HepG2 (cell line): ENCODE results near the gene THRB. TPM values are rescaled to one million over a fixed set of nuclear protein-coding genes. Genes with fewer than 3 reads are reported as not detected.
A peak's percentile ranks its signal among the peaks of the same experiment; 100 is the strongest.

Source experiments
- ATAD3A ChIP-seq: sonication (generic); formaldehyde crosslinking; IDR thresholded peaks from 2 replicates; pipeline ENCODE4 v1.4.0; 2020; ENCODE audit warnings: missing genetic modification reagents
- DNMT1 ChIP-seq: sonication (generic); formaldehyde crosslinking; IDR thresholded peaks from 2 replicates; pipeline ENCODE4 v1.5.1; 2020; ENCODE audit warnings: mild to moderate bottlenecking, missing genetic modification reagents
- E2F1 ChIP-seq: sonication (generic); formaldehyde crosslinking; IDR thresholded peaks from 2 replicates; pipeline ENCODE4 v1.5.0; 2020; ENCODE audit warnings: missing genetic modification reagents
- HMG20A ChIP-seq: IDR thresholded peaks from 2 replicates; pipeline ENCODE4 v1.6.1; 2016; ENCODE audit warnings: borderline replicate concordance
- IRF1 ChIP-seq: sonication (generic); formaldehyde crosslinking; IDR thresholded peaks from 2 replicates; pipeline ENCODE4 v1.4.0; 2020; ENCODE audit warnings: low read depth, mild to moderate bottlenecking, missing genetic modification reagents
- KDM4B ChIP-seq: sonication (generic); formaldehyde crosslinking; IDR thresholded peaks from 2 replicates; pipeline ENCODE4 v1.4.0; 2020; ENCODE audit warnings: missing genetic modification reagents
- KLF15 ChIP-seq: sonication (generic); formaldehyde crosslinking; IDR thresholded peaks from 2 replicates; pipeline ENCODE4 v1.8.1; 2023; ENCODE audit warnings: borderline replicate concordance, mild to moderate bottlenecking, inconsistent platforms, missing genetic modification reagents, mixed read lengths
- KLF6 ChIP-seq: IDR thresholded peaks from 2 replicates; pipeline ENCODE4 v1.8.0; 2016; ENCODE audit warnings: missing biosample characterization, missing genetic modification reagents
- KLF9 ChIP-seq: IDR thresholded peaks from 2 replicates; pipeline ENCODE4 v1.6.1; 2016; ENCODE audit warnings: low read depth
- MED8 ChIP-seq: sonication (generic); formaldehyde crosslinking; IDR thresholded peaks from 2 replicates; pipeline ENCODE4 v1.8.1; 2023; ENCODE audit warnings: mild to moderate bottlenecking, missing genetic modification reagents; ENCODE audit not compliant: insufficient replicate concordance
- MYNN ChIP-seq: sonication (generic); formaldehyde crosslinking; IDR thresholded peaks from 2 replicates; pipeline ENCODE4 v1.4.0; 2020; ENCODE audit warnings: mild to moderate bottlenecking, low read depth, missing genetic modification reagents
- TBP ChIP-seq: sonication (generic); formaldehyde crosslinking; IDR thresholded peaks from 2 replicates; pipeline ENCODE4 v1.5.0; 2020; ENCODE audit warnings: missing genetic modification reagents
- XRCC5 ChIP-seq: fragments of 200-400 bp; formaldehyde crosslinking; optimal IDR thresholded peaks from 2 replicates; pipeline ENCODE3; 2017; ENCODE audit warnings: mild to moderate bottlenecking, low read length
- ZC3H4 ChIP-seq: sonication (generic); formaldehyde crosslinking; IDR thresholded peaks from 2 replicates; pipeline ENCODE4 v1.4.0; 2020; ENCODE audit warnings: missing genetic modification reagents, borderline replicate concordance
- ZNF121 ChIP-seq: sonication (generic); formaldehyde crosslinking; IDR thresholded peaks from 2 replicates; pipeline ENCODE4 v1.5.0; 2020; ENCODE audit warnings: mild to moderate bottlenecking, missing genetic modification reagents
- ZNF20 ChIP-seq: sonication (generic); formaldehyde crosslinking; IDR thresholded peaks from 2 replicates; pipeline ENCODE4 v1.4.0; 2020; ENCODE audit warnings: mild to moderate bottlenecking, moderate library complexity, missing genetic modification reagents
- ZNF333 ChIP-seq: sonication (generic); formaldehyde crosslinking; IDR thresholded peaks from 2 replicates; pipeline ENCODE4 v1.4.0; 2020; ENCODE audit warnings: mild to moderate bottlenecking, missing genetic modification reagents, borderline replicate concordance
- ZNF382 ChIP-seq: sonication (generic); formaldehyde crosslinking; IDR thresholded peaks from 2 replicates; pipeline ENCODE4 v1.5.0; 2020; ENCODE audit warnings: missing genetic modification reagents, mild to moderate bottlenecking, borderline replicate concordance
- ZNF792 ChIP-seq: IDR thresholded peaks from 2 replicates; pipeline ENCODE4 v1.6.1; 2016
- polyA plus RNA-seq, 8 experiments: library from polyadenylated mRNA; depleted of rRNA in 3 of 8; stranded (reverse) in 7 of 8; unstranded in 1 of 8; fragments of >200 nt; fragmentation: Illumina TruSeq in 4 of 8; extraction: Trizol in 4 of 8; gene quantifications; 2 replicates each; pipeline versions ENCODE4 v1.2.1 to v1.2.3, GENCODE V29; 2011 to 2016; ENCODE audit warnings: low read depth in 4 of 8, missing spikeins in 1 of 8, mixed read lengths in 1 of 8; ENCODE audit not compliant: insufficient read depth in 1 of 8
- total RNA-seq, 5 experiments: library from RNA; depleted of rRNA; stranded (reverse); fragments of >200 nt; fragmentation: Illumina TruSeq; extraction: Trizol; gene quantifications; 2 replicates each; pipeline ENCODE4 v1.2.3, GENCODE V29; 2016; ENCODE audit warnings: low read depth in 1 of 5
- TF ChIP-seq, protein P1 (sequence below): sonication (generic); formaldehyde crosslinking; IDR thresholded peaks from 2 replicates; pipeline ENCODE4 v1.4.0; 2020; ENCODE audit warnings: missing genetic modification reagents
- TF ChIP-seq, protein P2 (sequence below): sonication (generic); formaldehyde crosslinking; IDR thresholded peaks from 2 replicates; pipeline ENCODE4 v1.4.0; 2020; ENCODE audit warnings: missing genetic modification reagents

The THRB gene
- total and polyA plus RNA-seq, 2 of the 13 experiments (the other 11 are each of a cell fraction or from before 2014, with no cell fraction given): 4.7 to 22.7 TPM

DNA sequence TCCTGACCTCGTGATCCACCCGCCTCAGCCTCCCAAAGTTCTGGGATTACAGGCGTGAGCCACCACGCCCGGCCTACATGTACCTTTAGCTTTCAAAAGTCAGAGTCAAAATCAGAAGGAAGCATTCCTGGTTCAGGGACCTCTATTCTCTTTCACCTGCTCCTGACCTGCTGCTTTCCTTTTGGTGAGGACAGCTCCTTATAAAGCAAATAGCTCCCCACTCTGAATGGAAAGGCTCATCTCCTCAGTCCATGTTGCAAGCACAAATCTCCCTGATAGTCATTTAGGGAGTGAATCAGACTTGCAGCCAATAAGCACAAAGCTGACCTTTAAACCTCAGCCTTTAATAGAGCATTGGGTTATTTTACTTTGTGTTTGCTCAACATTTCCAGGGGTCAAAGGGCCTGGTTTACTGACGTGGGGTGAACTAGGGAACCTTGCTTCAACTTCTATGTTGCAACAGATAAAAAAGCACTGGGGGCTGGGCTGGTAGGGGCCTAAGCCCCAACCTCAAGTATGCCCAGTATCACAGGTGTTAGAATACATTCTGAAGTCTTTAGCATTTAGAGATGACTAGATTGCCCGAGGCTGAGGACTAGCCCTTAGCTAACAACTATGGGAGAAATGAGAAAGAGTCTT is 43.1 kb downstream of the THRB start (continued):
- TF ChIP-seq IRF1 (CRISPR knock-in tag): no peak
- peak; percentile 97 for TF ChIP-seq HMG20A (CRISPR knock-in tag)
- 0 out of 2 replicates have a peak, but pooled peaks have one; percentile 28 for TF ChIP-seq TBP (CRISPR knock-in tag)
- TF ChIP-seq, protein P1, sequence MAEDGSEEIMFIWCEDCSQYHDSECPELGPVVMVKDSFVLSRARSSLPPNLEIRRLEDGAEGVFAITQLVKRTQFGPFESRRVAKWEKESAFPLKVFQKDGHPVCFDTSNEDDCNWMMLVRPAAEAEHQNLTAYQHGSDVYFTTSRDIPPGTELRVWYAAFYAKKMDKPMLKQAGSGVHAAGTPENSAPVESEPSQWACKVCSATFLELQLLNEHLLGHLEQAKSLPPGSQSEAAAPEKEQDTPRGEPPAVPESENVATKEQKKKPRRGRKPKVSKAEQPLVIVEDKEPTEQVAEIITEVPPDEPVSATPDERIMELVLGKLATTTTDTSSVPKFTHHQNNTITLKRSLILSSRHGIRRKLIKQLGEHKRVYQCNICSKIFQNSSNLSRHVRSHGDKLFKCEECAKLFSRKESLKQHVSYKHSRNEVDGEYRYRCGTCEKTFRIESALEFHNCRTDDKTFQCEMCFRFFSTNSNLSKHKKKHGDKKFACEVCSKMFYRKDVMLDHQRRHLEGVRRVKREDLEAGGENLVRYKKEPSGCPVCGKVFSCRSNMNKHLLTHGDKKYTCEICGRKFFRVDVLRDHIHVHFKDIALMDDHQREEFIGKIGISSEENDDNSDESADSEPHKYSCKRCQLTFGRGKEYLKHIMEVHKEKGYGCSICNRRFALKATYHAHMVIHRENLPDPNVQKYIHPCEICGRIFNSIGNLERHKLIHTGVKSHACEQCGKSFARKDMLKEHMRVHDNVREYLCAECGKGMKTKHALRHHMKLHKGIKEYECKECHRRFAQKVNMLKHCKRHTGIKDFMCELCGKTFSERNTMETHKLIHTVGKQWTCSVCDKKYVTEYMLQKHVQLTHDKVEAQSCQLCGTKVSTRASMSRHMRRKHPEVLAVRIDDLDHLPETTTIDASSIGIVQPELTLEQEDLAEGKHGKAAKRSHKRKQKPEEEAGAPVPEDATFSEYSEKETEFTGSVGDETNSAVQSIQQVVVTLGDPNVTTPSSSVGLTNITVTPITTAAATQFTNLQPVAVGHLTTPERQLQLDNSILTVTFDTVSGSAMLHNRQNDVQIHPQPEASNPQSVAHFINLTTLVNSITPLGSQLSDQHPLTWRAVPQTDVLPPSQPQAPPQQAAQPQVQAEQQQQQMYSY (CRISPR knock-in tag): no peak
- no peak for TF ChIP-seq ZNF20 (CRISPR knock-in tag)
- no peak for TF ChIP-seq ATAD3A (CRISPR knock-in tag)
- TF ChIP-seq XRCC5: peak; percentile 52
- no peak for TF ChIP-seq KLF15
- no peak for TF ChIP-seq MYNN (CRISPR knock-in tag)
- no peak for TF ChIP-seq ZNF382 (CRISPR knock-in tag)
- no peak for TF ChIP-seq ZNF121 (CRISPR knock-in tag)
- TF ChIP-seq ZNF333 (CRISPR knock-in tag): no peak
- TF ChIP-seq E2F1 (CRISPR knock-in tag): no peak
- TF ChIP-seq DNMT1 (CRISPR knock-in tag): 0 out of 2 replicates have a peak, but pooled peaks have one; percentile 17
- peak; percentile 61 for TF ChIP-seq ZNF792 (CRISPR knock-in tag)
- TF ChIP-seq KLF6: 0 out of 2 replicates have a peak, but pooled peaks have one; percentile 38
- TF ChIP-seq, protein P2, sequence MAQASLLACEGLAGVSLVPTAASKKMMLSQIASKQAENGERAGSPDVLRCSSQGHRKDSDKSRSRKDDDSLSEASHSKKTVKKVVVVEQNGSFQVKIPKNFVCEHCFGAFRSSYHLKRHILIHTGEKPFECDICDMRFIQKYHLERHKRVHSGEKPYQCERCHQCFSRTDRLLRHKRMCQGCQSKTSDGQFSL: 0 out of 2 replicates have a peak, but pooled peaks have one; percentile 51
- no peak for TF ChIP-seq KLF9 (CRISPR knock-in tag)
- TF ChIP-seq ZC3H4 (CRISPR knock-in tag): no peak
- peak; percentile 58 for TF ChIP-seq MED8 (CRISPR knock-in tag)
- peak; percentile 90 for TF ChIP-seq KDM4B (CRISPR knock-in tag)
